ENCODE measurements around the gene C7orf33.

DNA sequence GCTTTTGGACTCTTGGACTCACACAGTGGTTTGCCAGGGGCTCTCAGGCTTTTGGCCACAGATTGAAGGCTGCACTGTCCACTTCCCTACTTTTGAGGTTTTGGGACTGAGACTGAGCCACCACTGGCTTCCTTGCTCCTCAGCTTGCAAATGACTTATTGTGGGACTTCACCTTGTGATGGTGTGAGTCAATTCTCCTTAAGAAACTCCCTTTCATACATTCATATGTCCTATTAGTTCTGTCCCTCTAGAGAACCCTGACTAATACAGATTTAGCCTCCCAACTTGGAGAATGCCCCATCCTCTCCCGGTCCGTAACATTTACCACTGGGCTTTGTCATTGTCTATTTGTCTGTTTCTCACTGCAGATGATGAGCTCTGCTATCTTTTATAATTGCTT, 55.3 kb downstream of the C7orf33 start:
- TF ChIP-seq CTCF (IDR thresholded peaks at IDR 0.05) = no peak
- TF ChIP-seq POLR2AphosphoS5 (IDR thresholded peaks at IDR 0.05) = no peak
